ENCODE data around the gene HOMER2.

HOMER2 gene

DNA sequence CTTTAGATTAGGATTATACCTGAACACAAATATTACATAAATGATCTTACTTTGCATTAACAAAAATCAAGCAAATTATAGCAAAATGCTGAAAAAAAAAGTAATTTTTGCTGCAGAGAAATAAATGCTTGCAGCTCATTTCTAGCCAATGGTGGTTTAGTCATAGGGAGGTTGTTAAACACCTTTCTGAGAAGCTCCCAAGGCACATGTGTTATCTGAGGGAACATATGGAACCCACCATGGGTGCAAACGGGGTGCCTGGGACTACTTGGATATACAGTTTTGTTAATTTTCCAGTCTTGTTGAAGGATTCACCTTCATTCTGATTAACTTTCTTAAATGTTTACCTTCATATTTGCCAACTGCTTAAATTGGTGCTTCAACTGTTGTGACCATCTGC is 24.6 kb upstream of the HOMER2 start:
- TF ChIP-seq, protein P1, sequence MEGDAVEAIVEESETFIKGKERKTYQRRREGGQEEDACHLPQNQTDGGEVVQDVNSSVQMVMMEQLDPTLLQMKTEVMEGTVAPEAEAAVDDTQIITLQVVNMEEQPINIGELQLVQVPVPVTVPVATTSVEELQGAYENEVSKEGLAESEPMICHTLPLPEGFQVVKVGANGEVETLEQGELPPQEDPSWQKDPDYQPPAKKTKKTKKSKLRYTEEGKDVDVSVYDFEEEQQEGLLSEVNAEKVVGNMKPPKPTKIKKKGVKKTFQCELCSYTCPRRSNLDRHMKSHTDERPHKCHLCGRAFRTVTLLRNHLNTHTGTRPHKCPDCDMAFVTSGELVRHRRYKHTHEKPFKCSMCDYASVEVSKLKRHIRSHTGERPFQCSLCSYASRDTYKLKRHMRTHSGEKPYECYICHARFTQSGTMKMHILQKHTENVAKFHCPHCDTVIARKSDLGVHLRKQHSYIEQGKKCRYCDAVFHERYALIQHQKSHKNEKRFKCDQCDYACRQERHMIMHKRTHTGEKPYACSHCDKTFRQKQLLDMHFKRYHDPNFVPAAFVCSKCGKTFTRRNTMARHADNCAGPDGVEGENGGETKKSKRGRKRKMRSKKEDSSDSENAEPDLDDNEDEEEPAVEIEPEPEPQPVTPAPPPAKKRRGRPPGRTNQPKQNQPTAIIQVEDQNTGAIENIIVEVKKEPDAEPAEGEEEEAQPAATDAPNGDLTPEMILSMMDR (IDR thresholded peaks at IDR 0.05; ENCODE audit: control insufficient read depth, insufficient read depth, low read depth, low read length, missing control alignments), result no peak
- DNase-seq (ENCODE audit: low read depth), result no peak
- no peak overlapping the region for H3K4me3 ChIP-seq (ENCODE audit: control insufficient read depth, low read depth, low read length)

DNA sequence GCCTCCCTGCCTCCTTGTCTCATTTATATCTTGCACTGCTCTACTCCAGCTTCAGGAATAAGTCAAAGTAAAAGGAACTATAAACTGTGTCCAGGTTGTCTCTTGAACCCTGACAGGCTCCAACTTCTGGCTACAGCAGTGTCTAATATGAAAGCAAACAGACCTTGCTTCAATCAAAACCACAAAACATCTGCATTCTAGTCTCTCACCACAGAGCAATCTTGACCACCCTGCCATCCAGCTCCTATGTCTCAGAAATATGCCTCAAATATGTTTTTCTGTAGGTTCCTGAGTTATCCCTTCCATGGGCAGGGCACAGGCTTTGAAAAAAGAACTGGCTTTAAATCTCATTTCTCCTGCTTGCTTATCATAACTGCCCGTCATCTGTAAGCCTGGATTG is 20.5 kb upstream of the HOMER2 start:
- H3K4me3 ChIP-seq (ENCODE audit: control insufficient read depth, low read depth, low read length), result no peak overlapping the region
- DNase-seq (ENCODE audit: low read depth), result no peak
- TF ChIP-seq, protein P1 (IDR thresholded peaks at IDR 0.05; ENCODE audit: control insufficient read depth, insufficient read depth, low read depth, low read length, missing control alignments), result no peak

DNA sequence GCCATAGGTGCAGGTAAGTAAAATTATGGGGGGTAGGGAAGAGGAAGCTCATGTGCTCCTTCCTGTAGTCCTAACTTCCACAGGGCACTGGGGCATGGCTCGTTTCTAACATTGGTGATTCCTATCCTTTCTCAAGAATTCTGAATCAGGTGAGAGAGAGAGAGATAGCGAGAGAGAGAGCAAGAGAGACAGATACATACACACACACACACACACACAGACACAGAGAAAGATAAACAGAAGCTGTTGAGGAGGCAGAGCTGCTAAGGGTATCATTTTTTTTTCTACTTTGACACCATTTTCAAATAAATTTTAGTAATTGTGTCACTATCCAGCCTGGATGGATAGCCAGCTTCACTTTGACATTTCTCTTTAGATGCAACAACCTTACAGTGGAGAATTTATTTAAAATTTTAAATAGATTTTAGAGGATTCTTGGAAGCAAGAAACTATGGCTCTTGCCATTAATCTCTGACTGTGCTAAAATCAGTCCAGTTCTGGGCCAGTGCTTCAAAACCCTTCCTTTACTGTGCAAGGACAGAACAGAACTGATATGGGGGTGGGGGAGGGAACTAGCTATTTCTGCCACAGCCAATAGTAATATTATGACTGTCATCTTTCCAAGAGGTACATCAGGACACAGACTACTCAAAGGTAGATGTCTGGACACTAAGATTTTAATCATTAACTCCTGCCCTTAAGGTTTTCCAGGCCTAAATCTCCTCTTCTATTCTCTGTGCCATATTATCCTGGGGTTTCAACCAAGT is 18.9 kb upstream of the HOMER2 start:
- H3K4me3 ChIP-seq (ENCODE audit: control insufficient read depth, low read depth, low read length), result no peak overlapping the region
- DNase-seq (ENCODE audit: low read depth), result no peak
- TF ChIP-seq, protein P1 (IDR thresholded peaks at IDR 0.05; ENCODE audit: control insufficient read depth, insufficient read depth, low read depth, low read length, missing control alignments), result no peak

DNA sequence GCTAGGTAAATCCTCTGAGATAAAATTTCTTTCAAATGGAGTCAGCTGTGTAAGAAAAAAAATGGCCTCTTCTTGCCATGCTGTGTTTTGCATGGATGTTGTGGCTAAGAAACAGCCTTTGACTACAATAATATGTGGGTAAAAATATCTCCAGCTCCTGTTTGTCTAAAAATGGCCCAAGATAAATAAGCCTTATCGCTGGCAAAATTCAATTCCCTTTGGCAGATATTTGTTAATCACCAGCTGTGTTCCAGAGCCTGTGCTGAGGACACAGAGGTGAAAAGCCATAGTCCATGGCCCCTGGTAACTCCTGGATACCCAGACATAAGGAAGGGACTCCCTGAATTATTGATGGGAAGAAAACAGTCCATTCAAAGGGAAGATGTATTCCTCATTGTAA is 18.2 kb upstream of the HOMER2 start:
- H3K4me3 ChIP-seq (ENCODE audit: control insufficient read depth, low read depth, low read length), result no peak overlapping the region
- TF ChIP-seq, protein P1 (IDR thresholded peaks at IDR 0.05; ENCODE audit: control insufficient read depth, insufficient read depth, low read depth, low read length, missing control alignments), result no peak
- DNase-seq (ENCODE audit: low read depth), result no peak

DNA sequence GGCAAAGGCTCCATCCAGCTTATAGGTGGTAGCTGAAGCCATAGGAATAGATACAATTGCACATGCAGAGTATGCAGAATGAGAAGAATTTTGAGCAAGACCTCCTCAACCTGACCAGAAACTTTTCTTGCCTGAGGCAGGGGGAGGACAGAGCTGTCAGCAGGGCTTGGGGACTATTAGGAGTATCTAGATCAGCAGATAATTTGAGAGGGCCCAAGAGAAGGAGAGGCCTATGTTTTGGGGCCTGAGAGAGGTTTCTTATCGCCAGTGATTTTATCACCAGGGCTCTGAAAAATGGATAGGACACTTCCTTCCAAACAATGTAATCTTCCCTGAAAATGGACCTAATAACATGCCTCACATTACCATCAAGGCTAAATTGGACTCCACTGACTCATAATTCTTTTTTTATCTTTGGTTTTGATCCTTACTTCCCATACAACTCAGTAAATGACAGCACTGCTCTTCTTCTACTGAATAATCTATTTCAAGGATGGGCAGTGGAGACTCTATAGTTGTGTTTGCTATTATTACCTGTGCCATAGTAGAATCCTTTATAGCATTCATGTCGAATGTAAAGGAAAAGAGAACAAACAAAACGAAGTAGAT is 17.7 kb upstream of the HOMER2 start:
- no peak for DNase-seq (ENCODE audit: low read depth)
- no peak overlapping the region for H3K4me3 ChIP-seq (ENCODE audit: control insufficient read depth, low read depth, low read length)
- TF ChIP-seq, protein P1 (IDR thresholded peaks at IDR 0.05; ENCODE audit: control insufficient read depth, insufficient read depth, low read depth, low read length, missing control alignments), result no peak

DNA sequence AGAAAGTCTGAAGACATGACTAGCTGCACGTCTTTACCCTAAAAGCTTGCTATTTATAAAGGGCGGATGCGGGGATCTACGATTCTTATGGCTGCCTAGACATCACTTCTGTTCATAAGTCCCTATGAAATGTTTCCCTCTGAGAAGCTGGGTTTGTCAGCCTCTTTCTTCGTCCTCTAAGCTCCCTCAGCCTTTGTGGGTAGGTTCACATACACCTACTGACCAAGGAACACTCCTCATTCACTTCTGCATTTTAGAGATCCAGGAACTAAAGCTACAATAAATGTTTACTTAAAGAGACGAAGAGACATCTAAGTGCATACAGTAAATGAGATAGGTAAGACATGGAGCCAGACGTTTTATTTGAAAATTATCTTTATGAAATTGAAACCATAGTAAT is 16.8 kb upstream of the HOMER2 start:
- TF ChIP-seq, protein P1 (IDR thresholded peaks at IDR 0.05; ENCODE audit: control insufficient read depth, insufficient read depth, low read depth, low read length, missing control alignments), result no peak
- no peak overlapping the region for H3K4me3 ChIP-seq (ENCODE audit: control insufficient read depth, low read depth, low read length)
- no peak for DNase-seq (ENCODE audit: low read depth)

Data from AG09309 (cell line).